ENCODE results near the gene LCMT2.

Gene LCMT2, protein sequence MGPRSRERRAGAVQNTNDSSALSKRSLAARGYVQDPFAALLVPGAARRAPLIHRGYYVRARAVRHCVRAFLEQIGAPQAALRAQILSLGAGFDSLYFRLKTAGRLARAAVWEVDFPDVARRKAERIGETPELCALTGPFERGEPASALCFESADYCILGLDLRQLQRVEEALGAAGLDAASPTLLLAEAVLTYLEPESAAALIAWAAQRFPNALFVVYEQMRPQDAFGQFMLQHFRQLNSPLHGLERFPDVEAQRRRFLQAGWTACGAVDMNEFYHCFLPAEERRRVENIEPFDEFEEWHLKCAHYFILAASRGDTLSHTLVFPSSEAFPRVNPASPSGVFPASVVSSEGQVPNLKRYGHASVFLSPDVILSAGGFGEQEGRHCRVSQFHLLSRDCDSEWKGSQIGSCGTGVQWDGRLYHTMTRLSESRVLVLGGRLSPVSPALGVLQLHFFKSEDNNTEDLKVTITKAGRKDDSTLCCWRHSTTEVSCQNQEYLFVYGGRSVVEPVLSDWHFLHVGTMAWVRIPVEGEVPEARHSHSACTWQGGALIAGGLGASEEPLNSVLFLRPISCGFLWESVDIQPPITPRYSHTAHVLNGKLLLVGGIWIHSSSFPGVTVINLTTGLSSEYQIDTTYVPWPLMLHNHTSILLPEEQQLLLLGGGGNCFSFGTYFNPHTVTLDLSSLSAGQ

DNA sequence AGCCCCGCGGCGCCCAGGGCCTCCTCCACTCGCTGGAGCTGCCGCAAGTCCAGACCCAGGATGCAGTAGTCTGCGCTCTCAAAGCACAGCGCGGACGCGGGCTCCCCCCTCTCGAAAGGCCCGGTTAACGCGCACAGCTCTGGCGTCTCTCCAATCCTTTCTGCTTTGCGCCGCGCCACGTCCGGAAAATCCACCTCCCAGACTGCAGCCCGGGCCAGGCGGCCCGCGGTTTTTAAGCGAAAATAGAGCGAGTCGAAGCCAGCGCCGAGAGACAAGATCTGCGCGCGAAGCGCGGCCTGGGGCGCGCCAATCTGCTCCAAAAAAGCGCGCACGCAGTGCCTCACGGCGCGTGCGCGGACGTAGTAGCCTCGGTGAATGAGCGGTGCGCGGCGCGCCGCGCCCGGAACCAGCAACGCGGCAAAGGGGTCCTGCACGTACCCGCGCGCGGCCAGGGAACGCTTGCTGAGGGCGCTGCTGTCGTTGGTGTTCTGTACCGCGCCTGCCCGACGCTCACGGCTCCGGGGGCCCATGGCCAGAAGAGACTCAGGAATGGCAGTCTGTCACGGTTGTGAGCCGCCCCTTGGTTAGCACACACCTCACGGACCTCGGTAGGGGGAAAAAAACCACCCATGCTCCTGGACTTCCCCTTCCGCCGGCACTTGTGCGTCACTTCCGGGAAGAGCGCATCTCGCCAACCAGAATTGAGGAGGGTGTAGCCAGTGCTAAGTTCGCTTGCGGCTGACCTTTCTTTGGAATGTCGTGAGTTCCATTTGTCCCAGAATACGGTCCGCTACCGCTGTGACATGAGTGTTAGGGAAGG, at the start of gene LCMT2:
Gene LCMT2 (minus strand): TSS at position 614 of the 820 bp plus-strand sequence. CDS start 84 bp downstream, at position 530.
- DNase-seq, result peak; percentile 97

DNA sequence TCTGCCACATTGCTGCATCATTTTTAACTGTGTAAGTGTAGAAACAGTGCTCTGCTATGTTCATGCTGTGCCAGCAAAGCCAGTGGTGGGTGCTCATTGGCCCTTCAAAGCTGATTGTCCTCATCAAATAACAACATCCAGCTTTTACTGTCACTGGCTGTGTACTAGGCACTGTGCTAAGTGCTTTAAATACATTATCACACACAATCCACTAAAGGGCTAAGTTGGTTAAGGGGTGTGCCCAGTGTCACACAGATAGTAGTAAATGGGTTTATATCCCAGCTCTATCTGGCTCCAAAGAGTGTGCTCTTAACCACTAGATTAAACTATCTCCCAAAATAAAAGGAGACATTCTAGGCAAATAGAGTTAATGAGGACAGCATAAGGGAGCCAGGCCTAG, 48.2 kb upstream of the LCMT2 start:
- DNase-seq, result no peak

DNA sequence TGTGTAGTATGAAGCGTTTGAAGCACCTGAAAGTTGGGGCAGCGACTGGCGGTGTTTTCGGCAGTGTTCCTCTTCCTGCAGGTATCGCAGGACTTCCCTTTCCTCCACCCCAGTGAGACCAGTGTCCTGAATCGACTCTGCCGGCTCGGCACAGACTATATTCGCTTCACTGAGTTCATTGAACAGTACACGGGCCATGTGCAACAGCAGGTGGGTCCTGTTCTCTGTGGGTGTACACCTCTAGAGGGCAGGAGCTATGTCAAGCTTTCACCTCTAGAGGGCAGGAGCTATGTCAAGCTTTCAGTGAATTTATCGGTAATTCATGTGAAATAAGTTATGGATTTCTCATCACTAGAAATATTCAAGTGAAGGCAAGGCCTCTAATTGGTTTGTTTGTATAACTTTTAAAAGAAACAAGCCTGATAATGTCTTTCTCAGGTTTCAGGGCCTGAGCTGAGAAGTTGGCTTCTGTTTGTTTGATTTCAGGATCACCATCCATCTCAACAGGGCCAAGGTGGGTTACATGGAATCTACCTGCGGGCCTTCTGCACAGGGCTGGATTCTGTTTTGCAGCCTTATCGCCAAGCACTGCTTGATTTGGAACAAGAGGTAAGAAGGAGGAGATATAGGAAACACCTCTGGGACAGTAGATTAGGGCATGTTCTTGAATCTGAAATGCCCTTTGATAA, 45.8 kb upstream of the LCMT2 start:
- peak; percentile 23 for DNase-seq

DNA sequence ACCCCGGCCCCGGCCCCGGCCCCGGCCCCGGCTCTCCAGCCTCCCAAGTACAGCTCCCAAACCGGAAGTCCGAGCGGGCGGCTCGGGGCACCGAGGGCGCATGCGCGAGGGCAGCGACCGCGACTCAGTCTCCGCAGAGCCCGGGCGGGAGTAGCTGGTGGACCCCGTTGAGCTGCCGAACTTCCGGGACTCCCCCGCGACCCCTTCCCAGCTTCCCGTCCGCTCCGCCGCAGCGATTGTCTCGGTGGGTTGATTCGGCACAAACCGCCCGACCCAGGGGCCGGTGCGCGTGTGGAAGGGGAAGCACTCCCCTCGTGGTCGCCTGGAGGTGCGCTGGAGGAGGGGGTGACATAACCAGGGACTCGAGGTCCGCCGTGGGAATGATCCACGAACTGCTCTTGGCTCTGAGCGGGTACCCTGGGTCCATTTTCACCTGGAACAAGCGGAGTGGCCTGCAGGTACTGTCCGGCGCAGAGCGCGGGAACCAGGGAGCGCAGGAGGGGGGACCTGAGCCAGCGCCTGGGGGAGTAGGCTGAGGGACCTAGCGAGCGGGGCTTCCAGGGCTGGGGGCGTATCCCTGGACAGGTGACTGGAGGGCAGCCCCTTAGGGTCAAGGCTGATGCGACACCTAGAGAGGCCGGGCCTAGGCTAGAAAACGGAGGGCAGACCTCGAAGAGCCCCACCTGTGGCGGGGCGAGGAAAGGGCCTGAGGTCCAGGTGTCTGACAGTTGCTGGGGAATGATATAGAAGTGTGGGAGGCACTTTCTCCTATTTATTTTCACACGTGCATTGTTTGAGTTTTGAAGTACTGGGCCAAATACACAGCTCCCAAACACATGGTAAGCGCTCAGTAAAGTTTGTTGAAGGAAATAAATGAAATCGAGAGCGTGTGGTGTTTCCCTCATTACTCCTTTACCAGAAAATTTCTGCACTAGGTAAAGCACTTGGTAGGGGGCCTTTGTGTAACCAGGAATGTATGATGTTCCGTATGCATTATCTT, 40.9 kb upstream of the LCMT2 start, which contains the start of the genes TUBGCP4 and ZSCAN29:
Gene TUBGCP4 (plus strand): TSS at position 127 of the 1,000 bp plus-strand sequence. CDS start 254 bp downstream, at position 381.
Gene ZSCAN29 (minus strand): TSS at position 69 of the 1,000 bp plus-strand sequence. CDS start 1,130 bp downstream, outside the sequence.
- DNase-seq, result peak; percentile 92

DNA sequence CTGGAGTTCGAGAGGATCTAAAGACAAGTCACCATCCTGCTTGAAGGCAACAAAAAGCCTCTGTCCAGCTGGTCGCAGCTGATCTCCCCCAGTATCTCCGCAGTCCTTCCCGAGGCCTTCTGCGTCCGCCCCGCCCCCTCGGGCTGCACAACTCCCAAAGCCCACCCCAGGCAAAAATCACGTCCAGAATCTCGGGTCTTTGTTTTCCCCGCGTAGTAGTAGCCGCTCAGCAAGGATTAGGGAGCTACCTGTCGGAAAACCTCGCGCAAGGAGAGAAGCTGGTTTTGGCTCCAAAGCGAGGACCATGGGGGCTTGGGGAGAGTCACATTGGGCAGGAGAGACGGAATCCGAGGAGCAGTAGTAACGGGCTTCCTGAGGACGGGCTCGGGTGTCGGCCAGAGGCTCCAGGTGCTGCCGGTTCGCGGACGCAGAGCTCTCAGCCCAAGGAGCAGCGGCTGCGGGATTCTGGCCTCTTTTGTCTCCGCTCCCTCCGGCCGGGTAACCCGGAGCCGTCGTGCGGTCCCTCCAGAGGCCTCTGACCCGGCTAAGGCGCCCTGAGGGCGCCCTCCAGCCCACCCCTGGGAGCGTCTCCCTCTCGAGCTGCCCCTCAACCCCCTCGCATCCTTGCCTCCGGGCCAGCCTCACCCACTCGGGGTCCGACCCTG, 40.1 kb upstream of the LCMT2 start:
- peak; percentile 48 for DNase-seq

DNA sequence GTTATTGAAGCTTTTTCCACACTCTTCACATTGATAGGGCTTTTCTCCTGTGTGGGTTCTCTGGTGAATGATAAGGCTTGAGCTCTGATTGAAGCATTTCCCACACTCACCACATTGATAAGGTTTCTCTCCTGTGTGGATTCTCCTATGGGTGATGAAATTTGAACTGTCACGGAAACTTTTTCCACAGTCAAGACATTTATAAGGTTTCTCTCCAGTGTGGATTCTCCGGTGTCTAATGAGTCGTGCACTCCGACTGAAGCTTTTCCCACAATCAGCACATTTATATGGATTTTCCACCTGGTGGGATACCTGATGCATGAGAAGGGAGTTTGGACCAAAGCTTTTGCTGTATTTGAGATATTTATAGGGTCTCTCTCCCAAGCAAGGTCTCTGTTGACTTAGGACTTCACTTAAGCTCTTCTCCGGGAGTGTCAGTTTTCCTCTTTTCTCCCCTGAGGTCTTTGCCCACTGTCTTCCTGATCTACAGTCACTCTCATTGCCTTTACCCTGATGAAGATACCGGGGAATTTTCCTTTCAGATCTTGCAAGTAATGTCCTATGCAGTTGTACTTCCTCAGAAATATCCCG, 31.0 kb upstream of the LCMT2 start:
- no peak for DNase-seq

DNA sequence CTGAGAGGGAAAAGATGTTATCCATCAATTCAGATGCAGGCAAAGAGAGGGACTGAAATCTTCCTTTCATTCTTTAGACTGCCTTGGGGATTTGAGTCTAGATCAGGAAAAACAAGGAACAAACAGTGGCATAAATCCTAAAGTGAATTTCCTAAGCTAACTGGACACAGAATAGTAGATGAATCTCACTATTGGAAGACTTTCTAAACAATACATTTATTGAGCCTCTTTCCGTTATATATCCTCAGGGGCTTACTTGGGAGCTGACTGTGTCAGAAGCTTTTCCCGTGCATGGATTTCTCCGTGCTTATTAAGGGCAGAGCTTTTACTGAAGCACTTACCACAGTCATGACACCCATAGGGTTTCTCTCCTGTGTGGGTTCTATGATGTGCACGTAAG, 30.4 kb upstream of the LCMT2 start:
- no peak for DNase-seq

DNA sequence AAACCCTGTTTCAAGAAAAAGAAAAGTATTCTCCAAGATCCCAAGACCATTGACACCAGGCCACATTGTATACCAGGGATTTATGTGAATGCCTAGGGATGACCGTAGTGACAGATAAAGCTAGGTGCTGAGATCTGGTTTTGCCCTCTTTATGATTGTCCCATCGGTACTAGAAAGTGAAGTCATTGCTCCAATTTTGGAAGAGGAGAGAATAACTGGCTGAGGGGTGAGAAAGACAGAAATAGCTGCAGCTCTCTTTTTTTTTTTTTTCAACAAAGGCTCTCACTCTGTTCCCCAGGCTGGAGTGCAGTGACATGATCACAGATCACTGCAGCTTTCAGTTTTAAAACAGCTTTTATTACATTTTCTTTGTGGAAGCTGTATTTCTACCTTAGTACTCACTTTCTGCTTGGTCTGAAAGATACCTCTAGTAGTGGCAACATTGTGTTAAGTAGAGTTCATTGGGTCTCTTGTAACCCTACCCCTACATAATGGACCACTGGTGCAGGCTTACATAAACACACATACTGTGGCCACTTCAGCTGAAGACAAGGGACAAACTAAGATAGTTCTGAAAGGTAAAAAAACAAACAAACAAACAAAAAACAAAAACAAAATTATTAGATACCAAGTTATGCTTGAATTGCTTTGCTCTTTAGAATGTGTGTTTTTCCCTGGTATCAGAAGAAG, 22.5 kb upstream of the LCMT2 start:
- DNase-seq, result no peak

DNA sequence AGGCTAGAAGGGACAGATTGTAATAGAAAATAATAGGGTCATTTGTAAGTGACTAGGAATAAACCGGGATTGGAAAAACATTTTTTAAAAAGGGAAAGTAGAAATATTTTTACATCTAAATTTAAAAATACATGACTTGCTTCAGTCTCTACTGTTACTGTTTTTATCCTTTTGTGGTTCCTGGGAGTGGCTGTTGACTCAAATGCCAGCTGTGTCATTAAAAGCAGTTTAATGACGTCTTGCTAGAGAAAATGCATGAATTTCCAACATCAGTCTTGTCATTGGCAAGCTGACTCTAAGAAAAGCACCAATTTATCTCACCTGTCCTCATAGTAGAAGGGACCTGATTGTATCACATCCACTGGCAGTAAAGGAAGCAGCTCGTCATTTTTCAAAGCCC, 16.7 kb upstream of the LCMT2 start:
- no peak for DNase-seq

DNA sequence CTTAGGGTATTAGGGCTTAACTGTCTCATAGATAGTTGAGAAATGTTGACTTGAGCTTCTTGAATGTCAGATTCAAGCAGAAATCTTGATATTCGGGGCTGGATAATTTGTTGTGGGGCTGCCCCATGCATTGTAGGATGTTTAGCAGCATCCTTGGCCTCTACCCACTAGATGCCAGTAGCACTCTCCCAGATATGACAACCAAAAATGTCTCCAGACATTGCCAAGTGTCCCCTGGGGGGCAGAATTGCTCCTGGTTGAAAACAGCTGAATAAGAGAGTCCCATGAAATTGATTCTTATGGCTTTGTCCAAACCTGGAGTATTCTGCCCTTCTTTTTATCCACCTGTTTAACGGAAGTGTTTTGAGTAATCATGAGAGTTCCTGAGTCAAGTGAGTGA, 15.9 kb upstream of the LCMT2 start:
- DNase-seq, result no peak

DNA sequence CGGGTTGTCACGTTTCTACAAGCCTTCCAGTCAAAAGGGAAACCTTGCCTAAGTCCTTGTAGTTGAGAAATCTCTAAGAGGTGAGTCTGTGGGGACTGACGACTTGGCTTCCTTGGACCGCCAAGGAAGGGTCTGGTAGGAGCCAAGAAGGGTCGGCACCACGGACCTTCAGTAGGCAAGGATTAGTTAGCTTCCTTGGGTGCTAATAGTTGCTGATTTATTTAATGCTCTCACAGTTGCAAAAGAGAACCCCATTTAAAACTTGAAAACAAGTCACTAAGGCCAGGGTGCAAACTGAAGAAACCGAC, 361 bp upstream of the LCMT2 start:
- DNase-seq, result no peak

DNA sequence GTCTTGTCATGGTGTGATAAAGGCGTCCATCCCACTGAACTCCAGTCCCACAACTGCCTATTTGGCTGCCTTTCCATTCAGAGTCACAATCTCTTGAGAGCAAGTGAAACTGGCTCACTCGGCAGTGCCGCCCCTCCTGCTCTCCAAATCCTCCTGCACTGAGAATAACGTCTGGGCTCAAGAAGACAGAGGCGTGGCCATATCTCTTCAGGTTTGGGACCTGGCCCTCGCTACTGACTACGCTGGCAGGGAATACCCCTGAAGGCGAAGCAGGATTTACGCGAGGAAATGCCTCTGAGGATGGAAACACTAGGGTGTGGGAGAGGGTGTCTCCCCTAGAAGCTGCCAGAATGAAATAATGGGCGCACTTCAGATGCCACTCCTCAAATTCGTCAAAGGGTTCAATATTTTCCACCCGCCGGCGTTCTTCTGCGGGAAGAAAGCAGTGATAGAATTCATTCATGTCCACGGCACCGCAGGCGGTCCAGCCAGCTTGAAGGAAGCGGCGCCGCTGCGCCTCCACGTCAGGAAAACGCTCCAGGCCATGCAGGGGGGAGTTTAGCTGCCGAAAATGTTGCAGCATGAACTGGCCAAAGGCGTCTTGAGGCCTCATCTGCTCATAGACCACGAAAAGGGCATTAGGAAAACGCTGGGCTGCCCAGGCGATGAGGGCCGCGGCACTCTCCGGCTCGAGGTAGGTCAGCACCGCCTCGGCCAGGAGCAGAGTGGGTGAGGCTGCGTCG, 985 bp downstream of the LCMT2 start:
- DNase-seq, result peak; percentile 46

DNA sequence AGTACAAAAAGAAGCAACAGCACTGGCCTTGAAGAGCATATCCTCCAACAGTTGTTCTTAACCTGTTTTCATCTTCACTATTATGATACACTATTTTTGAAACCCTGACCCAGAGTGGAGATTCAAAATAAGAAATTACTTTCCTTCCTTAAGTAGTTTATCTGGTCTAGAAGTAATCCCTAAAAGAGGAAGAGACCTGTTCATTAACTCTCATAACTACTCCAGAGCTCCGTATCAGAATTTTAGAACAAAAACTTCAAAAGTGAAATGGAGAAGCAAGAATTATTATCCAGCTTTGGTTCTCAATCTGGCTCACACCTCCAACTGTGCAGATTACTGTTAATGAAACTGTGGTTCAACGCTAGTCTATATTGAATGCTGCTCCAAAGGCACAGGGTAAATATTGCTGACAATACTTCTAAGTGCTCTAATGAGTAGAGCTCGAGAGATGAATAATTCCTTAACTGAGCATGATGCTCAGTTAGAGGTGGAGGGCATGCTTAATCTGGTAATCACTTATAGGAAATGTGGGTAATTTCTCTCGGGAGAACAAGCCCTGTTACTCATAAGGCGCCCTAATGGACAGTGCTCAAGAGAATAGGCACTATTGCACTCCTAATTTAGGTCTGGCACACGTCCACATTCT, 5.2 kb downstream of the LCMT2 start:
- no peak for DNase-seq

DNA sequence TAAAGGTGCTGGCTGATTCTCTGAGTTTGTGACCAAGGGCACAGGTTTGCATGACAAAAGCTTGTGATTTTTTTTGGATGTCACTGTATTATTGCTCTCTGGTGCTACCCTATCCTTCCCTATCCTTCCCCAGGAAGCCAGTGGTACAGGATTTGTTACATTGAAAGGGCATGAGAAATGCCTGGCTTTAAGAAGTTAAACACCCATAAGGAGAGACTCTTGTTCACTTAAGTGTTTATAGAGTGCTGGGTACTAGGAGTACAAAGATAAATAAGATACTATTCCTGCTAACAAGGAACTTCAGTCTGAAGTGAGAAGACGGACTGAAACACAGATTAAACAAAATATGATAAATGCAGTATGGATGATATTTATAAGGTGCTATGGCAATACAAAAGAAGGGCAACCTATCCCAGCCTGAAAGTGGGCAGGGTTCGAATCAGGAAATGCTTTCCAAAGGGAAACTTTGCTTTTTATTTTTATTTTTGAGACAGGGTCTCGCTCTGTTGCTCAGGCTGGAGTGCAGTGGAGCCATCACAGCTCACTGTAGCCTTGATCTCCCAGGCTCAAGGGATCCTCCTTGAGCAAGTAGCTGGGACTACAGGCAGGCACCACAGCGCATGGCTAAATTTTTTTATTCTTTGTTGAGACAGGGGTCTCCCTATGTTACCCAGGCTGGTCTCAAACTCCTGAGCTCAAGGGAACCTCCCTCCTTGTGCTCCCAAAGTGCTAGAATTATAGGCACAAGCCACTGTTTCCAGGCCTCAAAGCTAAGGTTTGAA, 11.2 kb downstream of the LCMT2 start:
- DNase-seq, result no peak

DNA sequence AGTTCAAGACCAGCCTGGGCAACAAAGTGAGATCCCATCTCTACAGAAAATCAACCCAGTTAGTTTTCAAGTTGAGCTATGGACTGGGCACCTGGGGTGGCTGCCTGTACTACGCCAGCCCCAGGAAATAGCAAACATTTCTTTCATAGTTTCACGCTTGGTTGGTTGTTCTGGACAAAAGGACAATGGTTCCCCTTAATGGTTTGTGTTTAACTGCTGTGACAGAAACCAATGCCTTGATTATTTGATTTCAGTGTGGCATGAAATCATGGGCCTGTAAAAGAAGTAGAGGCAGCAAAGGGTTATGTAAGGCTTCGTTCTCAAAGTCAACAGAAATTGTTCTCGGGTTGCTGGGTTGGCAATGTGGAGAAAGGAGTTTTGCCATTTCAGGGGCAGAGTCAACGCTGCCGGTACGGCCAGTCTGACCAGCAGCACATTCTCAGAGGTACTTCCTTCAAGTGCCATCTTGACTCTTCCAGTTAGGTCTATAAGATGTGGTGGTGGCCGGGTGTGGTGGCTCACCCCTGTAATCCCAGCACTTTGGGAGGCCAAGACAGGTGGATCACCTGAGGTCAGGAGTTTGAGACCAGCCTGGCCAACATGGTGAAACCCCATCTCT, 12.7 kb downstream of the LCMT2 start:
- no peak for DNase-seq

DNA sequence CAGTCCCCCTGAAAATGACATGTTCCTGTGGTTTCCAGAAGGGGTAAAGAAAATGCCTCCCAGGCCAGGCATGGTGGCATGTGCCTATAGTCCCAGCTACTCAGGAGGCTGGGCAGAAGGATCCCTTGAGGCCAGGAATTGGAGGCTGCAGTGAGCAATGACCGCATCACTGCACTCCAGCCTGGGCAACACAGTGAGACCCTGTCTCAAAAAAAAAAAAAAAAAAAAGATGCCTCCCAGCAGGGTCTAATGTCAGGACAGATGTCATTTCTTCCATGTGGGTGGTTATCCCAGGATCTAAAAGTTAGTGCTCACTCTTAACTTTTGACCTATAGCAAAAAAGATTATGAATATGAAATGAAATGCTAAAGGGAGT, 13.4 kb downstream of the LCMT2 start:
- DNase-seq, result no peak
